Measurements from ENCODE around the gene NMRK1. TPM values are rescaled to one million over a fixed set of nuclear protein-coding genes. Genes with fewer than 3 reads are reported as not detected.

NMRK1 gene
- total RNA-seq, 1 experiment from 2014 or later: 9.7 TPM

GRCh38 chr9:75085640-75086039 is 2.3 kb downstream of the NMRK1 start:
- Histone ChIP-seq H3K9me3 (ENCODE audit: low read length) (no peaks in the 10 kb centered on the region), H2AFZ (ENCODE audit: low read length) (no peak overlapping the region), H3K9ac (ENCODE audit: low read length) (no peak overlapping the region), H3K36me3 (ENCODE audit: low read depth, low read length) (no peaks in the 10 kb centered on the region), H3K4me3 (ENCODE audit: low read length) (no peak overlapping the region), H3K4me1 (ENCODE audit: insufficient read depth, low read length) (0 out of 2 replicates have a peak, but pooled peaks cover 11% of the 10 kb centered on the region), H3K9me2 (replicated peaks; ENCODE audit: low read length) (no peaks in the 10 kb centered on the region), H4K20me1 (ENCODE audit: low read length) (no peaks in the 10 kb centered on the region), H3K79me2 (ENCODE audit: low read length) (peaks cover 29% of the 10 kb centered on the region), H3K27ac (ENCODE audit: low read length) (no peak overlapping the region), H3F3A (ENCODE audit: low read length, unreplicated experiment) (no peaks in the 10 kb centered on the region), H3K4me2 (ENCODE audit: low read length) (no peak overlapping the region), H3K27me3 (ENCODE audit: low read length) (no peaks in the 10 kb centered on the region)
- POLR2A ChIA-PET (ENCODE audit: unreplicated experiment): no interaction called here
- no peak for DNase-seq
- no peak for ATAC-seq
- TF ChIP-seq CTCF (conservative IDR thresholded peaks at IDR 0.05; ENCODE audit: low read depth, low read length) (no peak), EZH2 (IDR thresholded peaks at IDR 0.05; ENCODE audit: low read length, unreplicated experiment) (no peak), EZH2phosphoT487 (IDR thresholded peaks at IDR 0.05; ENCODE audit: borderline replicate concordance, low read length) (no peak)
- CTCF ChIA-PET: interaction anchor here (0.5 kb wide), 1 partner anchor 155 kb away, joined by 3 read pairs; no protein-coding TSS in a partner anchor
- intact Hi-C loops (cut with micrococcal nuclease): loop anchor here (5.0 kb wide), 1 partner anchor 133 kb away; the partner anchor contains the start of gene C9orf40
- no TSS peak for BruUV-seq (replicated peaks)

GRCh38 chr9:75084081-75084672 is 3.8 kb downstream of the NMRK1 start:
- Histone ChIP-seq H3K27me3 (ENCODE audit: low read length) (no peaks in the 10 kb centered on the region), H3K9ac (ENCODE audit: low read length) (no peak overlapping the region), H3K4me3 (ENCODE audit: low read length) (no peak overlapping the region), H3K4me1 (ENCODE audit: insufficient read depth, low read length) (0 out of 2 replicates have a peak, but pooled peaks cover 6% of the 10 kb centered on the region), H3K4me2 (ENCODE audit: low read length) (no peak overlapping the region), H3K36me3 (ENCODE audit: low read depth, low read length) (no peaks in the 10 kb centered on the region), H2AFZ (ENCODE audit: low read length) (no peak overlapping the region), H4K20me1 (ENCODE audit: low read length) (no peaks in the 10 kb centered on the region), H3K9me3 (ENCODE audit: low read length) (no peaks in the 10 kb centered on the region), H3K27ac (ENCODE audit: low read length) (no peak overlapping the region), H3F3A (ENCODE audit: low read length, unreplicated experiment) (no peaks in the 10 kb centered on the region), H3K79me2 (ENCODE audit: low read length) (peaks cover 14% of the 10 kb centered on the region), H3K9me2 (replicated peaks; ENCODE audit: low read length) (no peaks in the 10 kb centered on the region)
- POLR2A ChIA-PET (ENCODE audit: unreplicated experiment): no interaction called here
- TF ChIP-seq EZH2phosphoT487 (IDR thresholded peaks at IDR 0.05; ENCODE audit: borderline replicate concordance, low read length): no peak
- TF ChIP-seq EZH2 (IDR thresholded peaks at IDR 0.05; ENCODE audit: low read length, unreplicated experiment): no peak
- TF ChIP-seq CTCF (conservative IDR thresholded peaks at IDR 0.05; ENCODE audit: low read depth, low read length): no peak
- no peak for DNase-seq
- no TSS peak for BruUV-seq (replicated peaks)
- no peak for ATAC-seq
- intact Hi-C loops (cut with micrococcal nuclease): no loop called here
- CTCF ChIA-PET: no interaction called here
